Keratinocyte (primary cell): ENCODE results near the gene PTPRD.

ENCODE experiments used
- EZH2 ChIP-seq: IDR thresholded peaks from one replicate; pipeline ENCODE4 v1.6.1; 2012; ENCODE audit warnings: inconsistent platforms, mild to moderate bottlenecking, low read length, moderate library complexity
- TF ChIP-seq, protein P1 (sequence below), 3 experiments: IDR thresholded peaks in 1 of 3; conservative IDR thresholded peaks in 1 of 3; optimal IDR thresholded peaks in 1 of 3; 2 replicates in 2 of 3; 3 replicates in 1 of 3; pipeline versions ENCODE3 to v1.5.1; 2011; ENCODE audit warnings: low read length in 3 of 3, mild to moderate bottlenecking in 3 of 3, moderate library complexity in 2 of 3, control low read depth in 1 of 3, inconsistent platforms in 1 of 3; ENCODE audit not compliant: insufficient read depth in 2 of 3; ENCODE audit errors: extremely low read depth in 1 of 3

DNA sequence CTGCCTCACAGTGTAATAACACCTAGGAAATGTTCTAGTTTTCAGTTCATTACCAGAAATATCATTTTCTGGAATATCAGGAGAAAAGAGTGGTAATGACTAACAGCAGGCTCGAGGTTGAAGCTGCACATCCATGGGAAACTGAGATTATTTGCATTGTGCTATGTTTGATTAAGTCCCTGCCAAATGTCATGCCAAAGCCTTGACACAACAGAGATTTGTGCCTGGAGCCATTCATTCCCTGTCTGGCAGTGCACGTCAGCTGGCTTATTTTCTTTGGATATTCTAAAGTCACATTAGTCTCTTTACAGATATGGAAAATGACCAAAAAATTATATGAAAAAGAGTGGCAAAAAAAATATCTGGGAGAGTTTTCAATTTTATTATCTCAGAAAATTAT lies 848.0 kb downstream of the PTPRD start:
- TF ChIP-seq, protein P1, sequence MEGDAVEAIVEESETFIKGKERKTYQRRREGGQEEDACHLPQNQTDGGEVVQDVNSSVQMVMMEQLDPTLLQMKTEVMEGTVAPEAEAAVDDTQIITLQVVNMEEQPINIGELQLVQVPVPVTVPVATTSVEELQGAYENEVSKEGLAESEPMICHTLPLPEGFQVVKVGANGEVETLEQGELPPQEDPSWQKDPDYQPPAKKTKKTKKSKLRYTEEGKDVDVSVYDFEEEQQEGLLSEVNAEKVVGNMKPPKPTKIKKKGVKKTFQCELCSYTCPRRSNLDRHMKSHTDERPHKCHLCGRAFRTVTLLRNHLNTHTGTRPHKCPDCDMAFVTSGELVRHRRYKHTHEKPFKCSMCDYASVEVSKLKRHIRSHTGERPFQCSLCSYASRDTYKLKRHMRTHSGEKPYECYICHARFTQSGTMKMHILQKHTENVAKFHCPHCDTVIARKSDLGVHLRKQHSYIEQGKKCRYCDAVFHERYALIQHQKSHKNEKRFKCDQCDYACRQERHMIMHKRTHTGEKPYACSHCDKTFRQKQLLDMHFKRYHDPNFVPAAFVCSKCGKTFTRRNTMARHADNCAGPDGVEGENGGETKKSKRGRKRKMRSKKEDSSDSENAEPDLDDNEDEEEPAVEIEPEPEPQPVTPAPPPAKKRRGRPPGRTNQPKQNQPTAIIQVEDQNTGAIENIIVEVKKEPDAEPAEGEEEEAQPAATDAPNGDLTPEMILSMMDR (optimal IDR thresholded peaks at IDR 0.05 in 1 of 3, IDR thresholded peaks at IDR 0.05 in 1 of 3, conservative IDR thresholded peaks at IDR 0.05 in 1 of 3; ENCODE audit: extremely low read depth in 1 of 3, insufficient read depth in 2 of 3, low read length in 3 of 3): no peak
- no peak for TF ChIP-seq EZH2
